Mucosa of descending colon (tissue), 3 donors: Measurements from ENCODE around the gene PNMA1. TPM values are rescaled to one million over a fixed set of nuclear protein-coding genes. Genes with fewer than 3 reads are reported as not detected.

Experiments used
- ATAC-seq: fragments of 200-7000 bp; cut with Tn5 transposase; one replicate; pipeline ENCODE4 v1.9.1; 2020; ENCODE audit warnings: mild to moderate bottlenecking, moderate library complexity
- DNase-seq, 3 donors: peaks; one replicate each; pipeline ENCODE4 v3.0.0-alpha.2; 2020
- H3K36me3 ChIP-seq: fragments of 200-600 bp; one replicate; pipeline ENCODE4 v1.8.0; 2021; ENCODE audit warnings: low read depth, mild to moderate bottlenecking
- H3K4me1 ChIP-seq: fragments of 200-600 bp; one replicate; pipeline ENCODE4 v1.8.0; 2021; ENCODE audit warnings: low read depth, mild to moderate bottlenecking
- H3K4me3 ChIP-seq: fragments of 200-600 bp; one replicate; pipeline ENCODE4 v1.8.0; 2021; ENCODE audit warnings: mild to moderate bottlenecking
- H3K9me3 ChIP-seq: fragments of 200-600 bp; one replicate; pipeline ENCODE4 v1.8.0; 2021; ENCODE audit warnings: mild to moderate bottlenecking
- intact Hi-C, 2 donors: fragments of 100-400 bp; cut with DNase I in 1 of 2; cut with micrococcal nuclease in 1 of 2; formaldehyde crosslinking; loops; one replicate each; pipeline versions ENCODE4 v1.11.0 to v1.11.1; 2022; cut with DNase I, micrococcal nuclease
- long read RNA-seq, 2 donors: library from polyadenylated mRNA; unstranded; transcript quantifications; one replicate each; pipeline ENCODE4 v2.0.0, GENCODE V29; 2019 to 2021
- total RNA-seq, 3 donors: library from RNA; stranded (reverse); fragmentation: NEBNext Ultra II Directional in 2 of 3; extraction: Animal tissue kit (Norgen Biotek cat#: 25700) in 2 of 3; gene quantifications; one replicate each; pipeline versions ENCODE4 v1.2.1 to v1.2.4, GENCODE V29; 2021 to 2023
- TF ChIP-seq, protein P1 (sequence below): fragments of 200-600 bp; IDR thresholded peaks from one replicate; pipeline ENCODE4 v1.8.0; 2022; ENCODE audit warnings: antibody characterized with exemption, mild to moderate bottlenecking
- donor health status: DM: no; HTN: no; CAD: no; lungs with moderate emphysema.
- donor health status: DM: no; HTN: no; CAD: no.
- donor health status: DM: no; HTN: yes; CAD: no.

PNMA1 gene, protein sequence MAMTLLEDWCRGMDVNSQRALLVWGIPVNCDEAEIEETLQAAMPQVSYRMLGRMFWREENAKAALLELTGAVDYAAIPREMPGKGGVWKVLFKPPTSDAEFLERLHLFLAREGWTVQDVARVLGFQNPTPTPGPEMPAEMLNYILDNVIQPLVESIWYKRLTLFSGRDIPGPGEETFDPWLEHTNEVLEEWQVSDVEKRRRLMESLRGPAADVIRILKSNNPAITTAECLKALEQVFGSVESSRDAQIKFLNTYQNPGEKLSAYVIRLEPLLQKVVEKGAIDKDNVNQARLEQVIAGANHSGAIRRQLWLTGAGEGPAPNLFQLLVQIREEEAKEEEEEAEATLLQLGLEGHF
- 10 to 100 TPM; 11.7 to 70.7 (median 15.5) TPM for total RNA-seq
- long read RNA-seq, donor 1, transcript PNMA1-201 (1 exons, 2,590 nt) = major isoform, 161 of 161 reads
- long read RNA-seq, donor 1, partial matches to known transcripts = 0 of 161 reads
- long read RNA-seq, donor 1, other reads (novel, unspliced or antisense) = 0 of 161 reads
- long read RNA-seq, donor 2, transcript PNMA1-201 (1 exons, 2,590 nt) = major isoform, 5 of 5 reads
- long read RNA-seq, donor 2, partial matches to known transcripts = 0 of 5 reads
- long read RNA-seq, donor 2, other reads (novel, unspliced or antisense) = 0 of 5 reads

DNA sequence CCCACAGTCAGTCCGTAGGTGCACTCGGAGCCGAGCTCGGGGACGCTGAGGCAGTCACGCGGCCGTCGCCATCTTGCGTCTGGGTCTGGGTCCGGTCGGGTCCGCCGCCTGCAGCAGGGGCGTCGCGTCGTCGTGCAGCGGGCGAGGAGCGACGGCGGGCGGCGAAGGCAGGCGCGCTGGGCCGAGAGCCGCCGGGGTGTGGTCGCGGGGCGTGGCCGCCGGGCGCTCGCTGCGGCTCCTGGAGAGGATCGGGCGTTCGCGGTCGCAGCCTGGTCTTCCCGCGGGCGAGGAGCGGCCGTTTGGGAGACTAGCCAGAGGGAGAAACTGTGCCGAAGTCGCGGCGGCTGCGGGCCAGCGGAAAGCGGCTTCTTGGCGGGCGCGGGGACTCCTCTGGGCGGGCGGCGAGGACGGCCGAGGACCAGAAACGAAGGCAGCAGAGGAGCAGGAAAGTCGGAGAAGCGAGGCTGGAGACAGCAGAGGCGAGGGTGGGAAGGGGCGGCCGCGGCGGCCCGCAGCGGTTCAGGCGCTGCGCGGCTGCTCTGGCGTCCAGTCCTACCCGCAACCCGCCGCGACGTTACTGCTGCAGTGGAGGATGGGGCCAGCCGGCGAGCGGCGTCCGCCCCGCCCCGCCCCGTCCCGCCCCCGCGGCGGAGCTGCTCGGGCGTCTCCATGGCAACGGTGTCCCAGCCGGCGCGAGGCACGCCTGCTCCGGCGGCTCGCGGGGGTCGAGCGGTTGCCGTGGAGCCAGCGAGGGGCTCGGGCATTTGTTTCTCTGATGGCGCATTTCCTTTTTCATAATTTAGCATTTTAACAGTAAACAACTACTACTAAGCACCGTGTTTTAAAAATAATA, at the start of gene PNMA1:
TSS of gene PNMA1 (minus strand) at position 582 of the 853 bp plus-strand sequence. CDS start 745 bp downstream, outside the sequence.
- no peaks in the 10 kb centered on the region for H3K36me3 ChIP-seq
- intact Hi-C loops = no loop called here
- peak; percentile 93 for ATAC-seq
- TF ChIP-seq, protein P1, sequence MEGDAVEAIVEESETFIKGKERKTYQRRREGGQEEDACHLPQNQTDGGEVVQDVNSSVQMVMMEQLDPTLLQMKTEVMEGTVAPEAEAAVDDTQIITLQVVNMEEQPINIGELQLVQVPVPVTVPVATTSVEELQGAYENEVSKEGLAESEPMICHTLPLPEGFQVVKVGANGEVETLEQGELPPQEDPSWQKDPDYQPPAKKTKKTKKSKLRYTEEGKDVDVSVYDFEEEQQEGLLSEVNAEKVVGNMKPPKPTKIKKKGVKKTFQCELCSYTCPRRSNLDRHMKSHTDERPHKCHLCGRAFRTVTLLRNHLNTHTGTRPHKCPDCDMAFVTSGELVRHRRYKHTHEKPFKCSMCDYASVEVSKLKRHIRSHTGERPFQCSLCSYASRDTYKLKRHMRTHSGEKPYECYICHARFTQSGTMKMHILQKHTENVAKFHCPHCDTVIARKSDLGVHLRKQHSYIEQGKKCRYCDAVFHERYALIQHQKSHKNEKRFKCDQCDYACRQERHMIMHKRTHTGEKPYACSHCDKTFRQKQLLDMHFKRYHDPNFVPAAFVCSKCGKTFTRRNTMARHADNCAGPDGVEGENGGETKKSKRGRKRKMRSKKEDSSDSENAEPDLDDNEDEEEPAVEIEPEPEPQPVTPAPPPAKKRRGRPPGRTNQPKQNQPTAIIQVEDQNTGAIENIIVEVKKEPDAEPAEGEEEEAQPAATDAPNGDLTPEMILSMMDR = no peak
- H3K9me3 ChIP-seq = no peaks in the 10 kb centered on the region
- peak; percentile 88 to 91 (median 90) for DNase-seq
- peak within 1 kb of the TSS; percentile 73 for H3K4me3 ChIP-seq
- no peaks in the 10 kb centered on the region for H3K4me1 ChIP-seq

DNA sequence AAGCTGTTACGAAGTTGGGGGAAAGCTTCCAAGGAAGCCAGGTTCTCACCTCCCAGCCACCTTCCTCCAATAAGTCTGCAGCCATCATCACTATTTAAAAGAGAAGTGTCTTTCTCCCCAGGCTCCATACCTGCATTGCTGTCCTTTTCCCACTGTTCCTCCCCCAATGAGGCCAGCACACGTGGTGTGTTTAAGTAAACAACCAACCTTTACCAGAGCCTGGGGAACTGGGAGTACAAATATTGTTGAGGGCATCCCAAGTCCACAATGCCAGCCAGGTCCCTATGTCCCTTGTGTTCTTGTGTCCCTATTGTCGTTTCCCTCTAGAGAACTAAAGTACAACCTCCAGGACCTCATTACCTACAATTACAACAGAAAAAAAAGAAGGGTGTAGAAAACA, 49.2 kb upstream of the PNMA1 start:
- ATAC-seq = peak; percentile 4
- TF ChIP-seq, protein P1 = no peak
- Histone ChIP-seq H3K4me1 (peaks cover 70% of the 10 kb centered on the region), H3K36me3 (no peaks in the 10 kb centered on the region), H3K4me3 (no peak overlapping the region), H3K9me3 (no peaks in the 10 kb centered on the region)
- DNase-seq = peak in 1 of 3 donors; percentile 44
- intact Hi-C loops = no loop called here

DNA sequence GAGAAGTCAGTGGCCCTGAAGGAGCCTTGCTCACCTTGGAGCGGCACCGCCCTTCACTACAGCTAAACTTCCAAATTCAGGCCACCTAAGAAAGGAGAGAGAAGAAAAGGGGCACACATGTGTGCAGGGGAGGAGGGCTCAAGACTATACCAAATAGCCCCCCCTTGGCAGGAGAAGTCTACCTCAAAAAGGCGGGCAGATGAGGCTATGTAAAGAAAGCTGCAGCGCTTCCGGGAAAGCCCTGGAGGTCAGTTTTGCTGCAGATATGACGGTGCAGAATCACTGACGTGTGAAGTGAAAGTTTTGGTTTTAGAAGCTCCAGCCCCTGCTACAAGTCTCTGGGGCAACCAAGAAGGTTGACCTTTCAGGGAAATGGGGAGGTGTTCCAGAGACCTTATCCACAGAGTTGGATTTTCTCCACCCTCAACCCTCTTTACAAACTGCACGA, 48.2 kb upstream of the PNMA1 start:
- peak in 1 of 3 donors; percentile 69 for DNase-seq
- ATAC-seq = no peak
- H3K4me1 ChIP-seq = peaks cover 73% of the 10 kb centered on the region
- intact Hi-C loops = no loop called here
- H3K36me3 ChIP-seq = no peaks in the 10 kb centered on the region
- H3K4me3 ChIP-seq = no peak overlapping the region
- no peaks in the 10 kb centered on the region for H3K9me3 ChIP-seq
- TF ChIP-seq, protein P1 = no peak

DNA sequence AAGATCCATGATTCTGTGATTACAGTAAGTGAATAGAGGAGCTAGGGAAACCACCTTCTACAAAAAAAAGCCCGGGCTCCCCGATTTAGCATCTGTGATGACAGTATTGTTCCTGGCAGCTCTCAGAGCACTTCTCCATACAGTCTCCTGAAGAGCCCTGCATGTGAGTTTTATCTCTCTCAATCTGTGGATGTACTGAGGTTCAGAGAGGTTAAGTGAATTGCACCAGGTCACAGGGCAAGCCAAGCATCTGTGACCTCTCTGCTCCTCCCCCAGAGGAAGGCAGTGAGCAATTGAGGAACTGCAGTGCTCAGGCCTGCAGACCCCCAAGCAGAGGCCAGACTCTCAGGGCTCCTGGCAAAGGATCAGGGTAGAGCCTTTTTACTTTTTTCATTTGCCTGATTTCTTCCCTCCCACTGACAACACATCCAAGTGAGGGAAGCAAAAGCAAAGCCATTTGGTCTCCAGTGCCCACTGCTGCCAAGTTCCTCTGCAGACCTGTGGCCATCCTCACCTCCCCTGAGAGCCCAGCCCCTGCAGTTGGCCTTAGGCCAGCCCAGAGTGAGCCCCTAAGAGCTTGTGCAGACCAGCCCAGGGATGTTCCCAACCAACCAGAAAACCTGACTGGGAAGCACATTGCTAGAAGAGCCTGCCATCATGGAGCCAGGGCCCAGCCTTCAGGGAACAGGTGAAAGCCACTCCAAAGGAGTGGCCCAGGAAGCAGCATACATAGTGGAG, 47.6 kb upstream of the PNMA1 start:
- intact Hi-C loops = no loop called here
- no peaks in the 10 kb centered on the region for H3K36me3 ChIP-seq
- peaks cover 74% of the 10 kb centered on the region for H3K4me1 ChIP-seq
- no peak for ATAC-seq
- H3K4me3 ChIP-seq = no peak overlapping the region
- H3K9me3 ChIP-seq = no peaks in the 10 kb centered on the region
- TF ChIP-seq, protein P1 = no peak
- peak in 1 of 3 donors; percentile 68 for DNase-seq
